Activated CD8-positive, alpha-beta memory T cell treated with anti-CD3 and anti-CD28 coated beads, Interleukin-2, amount 50 U/mL, for 1 hour (primary cell): Measurements from ENCODE around the gene LPCAT1.
"Not testable (repeated sequence)": the region's sequence is repeated elsewhere in the genome, so short reads cannot be mapped to it uniquely, and the experiment has no call there.

Source experiments
- DNase-seq: peaks from one replicate; pipeline ENCODE4 v3.0.0-alpha.2; 2020; ENCODE audit errors: extremely low read depth

Gene LPCAT1

GRCh38 chr5:1428107-1428506, 95.7 kb downstream of the LPCAT1 start:
- DNase-seq, result no peak

DNA sequence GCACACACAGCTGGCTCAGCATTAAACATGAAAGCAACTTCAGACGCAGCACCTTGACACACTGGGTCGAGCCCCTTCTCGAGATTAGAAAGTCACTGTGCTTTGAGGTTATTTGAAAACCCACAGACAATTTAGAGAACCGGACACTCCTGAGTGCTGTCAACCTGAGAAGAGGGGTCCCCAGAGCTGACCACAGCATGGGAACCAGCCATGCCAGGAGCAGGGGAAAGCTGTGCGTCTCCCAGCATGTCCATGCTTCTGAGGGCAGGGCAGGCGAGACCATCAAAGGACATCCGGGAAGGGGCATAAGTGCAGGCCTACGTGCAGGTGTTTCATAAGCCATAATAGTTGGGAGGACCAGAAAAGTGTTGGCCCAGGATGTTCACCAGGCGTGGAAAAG, 99.0 kb downstream of the LPCAT1 start:
- DNase-seq, result no peak

DNA sequence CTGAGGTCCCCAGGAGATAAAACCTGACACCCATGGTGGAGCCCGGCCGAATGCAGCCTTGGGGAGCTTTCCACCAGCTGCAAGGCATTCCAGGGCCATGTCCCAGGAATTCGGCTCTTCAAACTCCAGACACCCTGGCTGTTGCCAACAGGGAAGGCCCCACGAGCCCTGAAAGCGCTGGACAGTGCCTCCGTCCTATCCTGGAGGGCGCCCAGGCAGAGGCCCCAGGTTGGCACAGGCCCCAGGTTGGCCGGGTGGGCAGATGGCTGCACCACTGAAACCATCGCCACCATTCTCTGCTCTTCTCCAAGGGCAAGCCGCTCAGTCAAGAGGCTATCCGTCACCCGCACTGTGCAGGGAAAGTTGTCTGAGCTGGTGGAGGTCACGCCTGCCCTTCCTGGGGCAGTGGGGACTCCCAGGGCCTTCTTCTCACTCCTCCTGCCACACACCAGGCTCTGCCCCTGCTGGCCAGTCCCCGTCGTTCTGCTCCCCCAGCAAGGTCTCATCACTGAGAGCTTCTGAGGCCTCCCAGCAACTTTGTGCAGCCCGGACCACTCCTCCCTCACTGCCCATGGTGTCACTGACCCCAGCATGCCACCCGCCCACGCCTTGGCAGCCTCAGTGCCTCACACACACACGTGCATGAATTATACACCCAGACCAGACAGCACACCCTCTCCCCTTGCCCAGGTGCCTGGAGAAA, 99.7 kb downstream of the LPCAT1 start:
- no peak for DNase-seq

- DNase-seq, result not testable (repeated sequence)
Observed at GRCh38 chr5:1422522-1422921, 101.2 kb downstream of the LPCAT1 start.

GRCh38 chr5:1421521-1422341, 102.0 kb downstream of the LPCAT1 start:
- DNase-seq, result no peak

DNA sequence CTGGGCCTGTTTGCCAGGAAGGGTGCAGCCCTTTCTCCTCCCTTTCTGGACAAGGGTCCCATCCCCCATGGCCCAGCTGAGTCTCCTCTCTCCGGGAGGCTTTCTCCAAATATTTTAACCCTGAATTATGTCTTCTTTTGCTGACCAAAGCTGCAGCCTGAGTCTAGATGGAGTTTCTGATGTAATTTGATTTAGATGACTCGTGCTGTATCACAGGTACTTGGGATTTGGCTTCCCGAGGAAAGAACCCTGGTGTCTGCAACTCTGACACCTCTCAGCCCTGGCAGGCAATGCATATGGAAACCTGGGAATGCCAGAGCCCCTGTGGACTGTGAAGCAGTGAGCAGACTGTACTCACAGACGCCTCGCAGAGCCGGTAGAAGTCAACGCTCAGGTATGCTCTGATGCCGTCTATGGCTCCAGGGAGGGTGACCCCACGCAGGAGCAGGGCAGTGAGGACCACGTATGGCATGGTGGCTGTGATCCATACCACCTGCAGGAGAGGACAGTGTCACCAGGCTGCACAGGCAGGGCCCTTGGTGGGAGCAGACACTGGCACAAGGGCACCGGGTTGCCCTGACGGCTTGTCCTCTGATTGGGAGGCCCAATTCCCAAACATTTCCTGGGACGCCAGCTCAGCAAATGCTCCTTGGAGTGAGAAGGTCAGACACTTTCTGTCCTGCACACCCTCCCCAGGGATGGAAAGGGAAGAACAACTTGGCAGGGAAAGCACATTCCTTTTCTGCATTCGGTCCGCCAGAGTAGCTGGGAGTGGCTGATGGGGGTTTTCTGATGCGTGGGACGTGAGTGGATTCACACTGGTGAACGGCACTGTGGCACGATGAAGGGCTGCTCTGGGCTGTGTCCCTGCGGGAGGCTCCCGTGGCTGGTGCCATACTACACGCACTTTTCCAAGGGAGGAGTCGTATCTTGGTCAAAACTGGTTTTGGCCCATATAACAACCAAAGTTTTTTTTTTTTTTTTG, 103.3 kb downstream of the LPCAT1 start:
- DNase-seq, result no peak

- no peak for DNase-seq
Observed at GRCh38 chr5:1419476-1420210, 104.1 kb downstream of the LPCAT1 start.

- DNase-seq, result no peak
Observed at GRCh38 chr5:1418921-1419280, 104.9 kb downstream of the LPCAT1 start.

DNA sequence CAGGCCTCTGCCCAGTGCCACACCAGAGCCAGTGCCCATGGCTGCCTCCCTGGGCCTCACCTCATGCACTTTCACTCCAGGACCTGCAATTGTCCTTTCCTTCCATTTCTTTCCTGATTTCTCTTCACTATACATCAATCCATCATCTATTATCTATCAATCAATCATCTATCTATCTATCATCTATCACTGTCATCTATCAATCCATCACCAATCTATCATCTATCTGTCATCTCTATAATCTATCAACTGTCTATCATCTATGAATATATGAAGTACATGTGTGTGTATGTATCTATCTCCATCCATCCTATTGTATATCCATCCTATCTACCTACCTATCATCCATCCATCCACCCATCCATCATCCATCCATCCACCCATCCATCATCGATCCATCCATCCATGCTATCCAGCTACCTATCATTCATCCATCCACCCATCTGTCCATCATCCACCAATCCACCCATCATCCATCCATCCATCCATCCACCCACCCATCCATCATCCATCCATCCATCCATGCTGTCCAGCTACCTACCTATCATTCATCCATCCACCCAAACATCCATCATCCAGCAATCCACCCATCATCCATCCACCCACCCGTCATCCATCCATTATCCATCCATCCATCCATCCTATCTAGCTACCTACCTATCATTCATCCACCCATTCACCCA, 105.4 kb downstream of the LPCAT1 start:
- no peak for DNase-seq

DNA sequence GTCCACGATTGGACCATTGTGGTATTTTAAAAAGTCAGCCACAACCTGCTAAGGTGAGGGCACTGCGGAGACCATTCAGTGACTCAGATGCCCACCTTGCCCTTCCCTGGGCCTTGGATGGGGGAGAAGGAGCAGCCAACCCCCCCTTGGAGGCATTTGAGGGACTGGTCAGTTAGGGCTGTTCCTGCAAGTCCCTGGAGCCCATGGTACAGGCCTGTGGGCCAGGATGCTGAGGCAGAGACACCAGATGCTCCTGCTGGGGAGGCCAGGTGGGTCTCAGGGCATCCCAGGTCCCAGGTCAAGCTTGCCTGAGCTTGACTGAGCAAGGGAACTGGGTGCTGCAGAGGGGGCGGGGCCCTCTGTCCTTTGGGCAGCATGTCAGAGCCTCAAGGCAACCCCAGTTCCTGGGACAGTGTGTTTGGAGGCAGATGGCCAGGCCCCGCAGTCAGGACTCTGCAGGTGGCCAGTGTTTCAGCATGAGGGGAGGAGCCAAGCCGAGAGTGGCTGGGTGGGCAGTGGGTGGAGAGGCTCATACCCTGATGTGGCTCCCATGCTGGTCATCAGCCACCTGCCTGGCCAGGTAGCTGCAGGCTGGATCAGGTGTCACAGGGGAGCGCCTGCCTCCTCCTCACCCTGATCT, 106.1 kb downstream of the LPCAT1 start:
- DNase-seq, result no peak

DNA sequence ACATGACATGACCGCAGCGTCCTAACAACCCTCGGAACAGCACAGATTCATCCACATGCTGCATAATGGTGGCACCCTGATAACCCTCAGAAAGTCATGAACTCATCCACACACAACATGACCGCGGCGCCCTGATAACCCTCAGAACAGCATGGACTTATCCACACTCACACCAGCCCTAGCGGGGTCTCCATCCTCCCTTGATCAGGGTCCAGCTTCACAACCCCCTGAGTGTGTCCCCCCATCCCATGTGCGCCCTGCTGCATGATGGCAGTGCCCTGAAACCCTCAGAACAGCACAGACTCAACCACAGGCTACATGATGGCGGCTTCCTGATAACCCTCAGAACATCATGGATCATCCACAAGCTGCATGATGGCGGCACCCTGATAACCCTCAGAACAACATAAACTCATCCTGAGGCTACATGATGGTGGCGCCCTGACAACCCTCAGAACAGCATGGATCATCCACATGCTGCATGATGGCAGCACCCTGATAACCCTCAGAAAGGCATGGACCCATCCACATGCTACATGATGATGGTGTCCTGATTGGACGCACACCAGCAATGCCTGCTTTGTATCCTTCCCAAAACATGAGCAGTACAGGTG, 106.8 kb downstream of the LPCAT1 start:
- DNase-seq, result no peak

DNA sequence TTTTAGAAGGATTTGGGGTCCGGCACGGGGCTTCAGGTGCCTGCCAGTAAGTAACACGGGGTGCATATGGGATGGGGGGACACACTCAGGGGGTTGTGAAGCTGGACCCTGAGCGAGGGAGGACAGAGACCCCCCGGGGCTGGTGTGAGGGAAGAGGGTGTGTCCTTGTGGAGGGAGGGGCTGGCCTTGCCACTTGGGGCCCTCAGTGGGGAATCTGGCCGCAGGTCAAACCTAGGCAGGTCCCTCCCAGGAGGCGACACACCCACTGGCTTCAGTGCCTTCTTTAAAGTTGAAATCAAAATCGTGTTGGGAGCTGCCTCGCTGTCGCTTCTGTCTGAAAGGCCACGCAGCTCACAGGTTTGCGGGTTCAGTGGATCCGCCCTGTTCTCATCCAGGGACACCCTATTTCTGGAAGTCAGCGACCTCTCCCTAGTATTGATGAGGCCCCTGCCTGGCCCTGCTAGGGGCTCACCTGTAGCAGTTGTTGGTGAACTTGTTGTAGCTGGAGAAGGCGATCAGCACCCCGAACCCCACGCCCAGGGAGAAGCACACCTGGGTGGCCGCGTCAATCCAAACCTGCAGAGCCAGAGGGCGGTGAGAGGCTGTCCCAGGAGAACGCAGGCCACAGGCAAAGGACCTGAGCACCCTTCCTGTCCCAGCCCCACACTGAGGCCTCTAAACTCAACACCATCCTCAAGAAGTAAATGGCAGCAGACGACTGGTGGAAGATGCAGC, 108.0 kb downstream of the LPCAT1 start:
- no peak for DNase-seq

DNA sequence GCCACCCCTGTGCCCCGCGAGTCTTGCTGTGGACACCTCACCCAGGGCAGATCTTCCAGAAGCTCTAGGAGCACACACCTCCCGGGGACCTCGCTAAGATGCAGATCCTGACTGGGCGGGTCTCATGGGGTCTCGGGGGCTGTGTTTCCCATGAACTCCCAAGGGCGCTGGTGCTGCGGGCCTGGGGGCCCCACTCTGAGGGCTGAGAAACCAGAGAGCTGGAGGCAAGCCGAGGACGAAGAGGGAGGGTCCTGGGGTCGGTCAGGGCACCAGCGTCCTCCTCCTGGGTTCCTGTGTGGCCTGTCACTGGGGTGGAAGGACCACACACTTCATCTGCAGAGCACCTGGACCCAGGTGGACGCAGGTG, 108.7 kb downstream of the LPCAT1 start:
- no peak for DNase-seq

DNA sequence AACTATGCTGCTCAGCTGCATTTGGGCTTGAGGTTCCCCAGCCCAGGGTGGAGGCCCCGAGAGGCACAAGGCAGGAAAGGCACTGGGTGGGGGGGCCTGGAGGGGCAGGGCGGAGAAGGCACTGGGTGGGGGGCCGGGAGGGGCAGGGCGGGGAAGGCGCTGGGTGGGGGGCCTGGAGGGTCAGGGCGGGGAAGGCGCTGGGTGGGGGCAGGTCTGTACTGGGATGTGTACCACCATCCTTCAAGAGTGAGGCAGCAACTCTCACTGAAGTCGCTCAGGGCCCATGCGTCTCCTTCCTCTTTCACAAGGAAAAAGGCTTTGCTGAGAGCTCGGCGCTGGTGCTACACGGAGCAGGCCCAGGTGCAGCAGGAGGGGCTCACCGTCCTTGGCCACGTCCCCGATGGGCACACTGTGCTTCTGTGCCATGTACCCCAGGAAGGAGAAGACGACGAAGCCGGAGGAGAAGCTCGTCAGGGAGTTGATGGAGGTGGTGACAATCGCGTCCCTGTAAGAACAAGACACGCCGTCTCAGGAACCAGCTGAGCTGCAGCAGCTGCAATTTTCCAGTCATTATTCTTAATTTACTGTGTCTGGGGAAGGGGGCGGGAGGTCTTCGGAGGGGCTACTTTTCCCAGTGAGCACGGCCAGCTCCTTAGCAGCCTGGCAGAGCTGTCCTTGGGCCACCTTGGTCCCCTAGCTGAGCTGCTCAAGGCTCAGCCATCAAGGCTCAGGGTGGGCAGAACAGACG, 109.3 kb downstream of the LPCAT1 start:
- DNase-seq, result no peak

DNA sequence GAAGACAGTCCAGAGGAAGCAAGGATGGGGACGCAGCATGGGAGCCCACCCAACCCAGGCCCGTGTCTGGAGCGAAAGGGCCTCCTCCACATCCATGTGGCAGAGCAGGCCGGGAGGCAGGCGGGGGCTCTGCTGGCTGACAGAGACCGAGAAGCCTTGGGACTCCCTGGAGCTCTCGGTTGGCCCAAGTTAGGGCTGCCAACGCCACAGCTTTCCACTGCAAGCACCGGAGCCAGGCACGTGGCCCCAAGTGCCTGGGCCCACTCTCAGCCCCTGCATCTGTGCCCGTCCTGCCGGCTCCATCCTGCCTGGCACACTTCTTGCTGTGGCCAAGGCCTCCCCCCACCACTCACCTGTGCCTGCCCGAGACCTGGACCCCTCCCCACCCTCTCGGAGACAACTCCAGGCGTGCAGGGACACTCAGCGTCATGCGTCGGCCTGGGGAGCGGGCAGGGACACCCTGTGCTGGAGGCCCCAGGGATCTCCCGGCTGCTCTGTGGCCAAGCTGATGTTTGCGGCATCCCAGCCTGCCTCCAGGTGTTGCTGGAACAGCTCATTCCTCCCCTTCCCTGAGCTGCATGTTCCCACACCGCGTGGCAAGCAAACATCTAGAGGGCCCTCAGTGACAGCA, 110.0 kb downstream of the LPCAT1 start:
- no peak for DNase-seq

DNA sequence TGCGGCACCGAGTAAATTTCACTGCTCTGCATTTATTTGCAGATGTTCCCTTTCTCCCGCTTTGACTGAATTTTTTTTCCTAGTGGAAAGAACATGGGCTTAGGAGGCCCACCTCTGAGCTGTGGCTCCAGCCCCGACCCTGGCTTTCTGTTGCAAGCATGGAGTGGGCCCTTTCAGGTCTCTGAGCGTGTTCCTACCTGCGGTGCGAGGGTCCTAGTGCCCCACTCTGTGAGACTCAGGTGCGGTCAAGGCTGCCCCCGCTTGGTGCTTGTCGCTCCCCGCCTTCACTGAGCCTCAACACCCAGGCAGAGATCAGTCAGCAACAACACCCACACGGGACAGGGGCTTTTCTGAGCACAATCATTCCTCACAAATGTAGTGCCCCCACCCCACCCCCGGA, 110.5 kb downstream of the LPCAT1 start:
- no peak for DNase-seq

- DNase-seq, result no peak
Observed at GRCh38 chr5:1412621-1413020, 111.1 kb downstream of the LPCAT1 start.

DNA sequence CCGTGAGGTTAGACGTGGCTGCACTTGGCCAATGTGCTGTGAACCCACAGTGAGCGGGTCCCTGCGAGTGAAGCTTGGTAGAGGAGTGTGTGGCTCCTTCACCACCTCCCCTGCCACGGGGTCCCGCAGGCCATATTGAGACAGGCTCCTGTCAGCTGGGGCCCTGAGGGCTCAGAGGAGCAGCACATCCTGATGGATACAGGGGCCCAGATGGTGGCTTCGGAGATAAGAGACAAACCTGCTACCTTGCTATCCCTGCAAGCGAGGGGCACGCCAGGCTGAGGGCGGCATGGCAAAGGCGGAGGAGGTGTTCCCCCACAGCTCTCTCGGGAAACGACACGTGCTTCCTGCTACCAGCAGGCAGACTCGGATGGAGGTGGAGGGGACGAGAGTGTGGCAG, 111.6 kb downstream of the LPCAT1 start:
- no peak for DNase-seq
